ENCODE data around the gene PTPRN2. TPM values are rescaled to one million over a fixed set of nuclear protein-coding genes. Genes with fewer than 3 reads are reported as not detected.
A peak's percentile ranks its signal among the peaks of the same experiment; 100 is the strongest.

The PTPRN2 gene
- total and polyA plus RNA-seq, 8 donors, result 4.9 to 136 (median 46.8) TPM

GRCh38 chr7:157676456-157677255, 911.0 kb downstream of the PTPRN2 start:
- H3K4me3 ChIP-seq, result no peak overlapping the region

DNA sequence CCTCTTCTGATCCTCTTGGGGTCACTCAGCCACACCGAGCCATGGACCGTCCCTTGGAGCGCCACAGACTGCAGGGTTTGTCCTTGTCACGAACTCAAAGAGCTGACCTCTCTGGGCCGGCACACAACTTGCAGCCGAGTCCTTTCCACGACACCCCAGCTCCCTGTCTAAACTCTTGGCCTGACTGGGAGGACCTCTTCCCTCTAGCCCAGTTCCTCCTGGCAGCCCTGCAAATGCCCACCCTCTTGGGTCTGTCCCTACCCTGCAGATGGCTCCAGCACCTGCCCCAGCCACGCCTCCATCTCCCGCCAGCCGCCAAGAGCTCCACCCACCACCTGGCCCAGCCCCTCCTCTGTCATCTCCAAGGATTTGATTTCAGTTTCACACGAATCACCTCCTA, 911.6 kb downstream of the PTPRN2 start:
- no peaks in the 10 kb centered on the region for H3K4me1 ChIP-seq
- H3K27me3 ChIP-seq, result peaks cover 0 to 46% (median 0%) of the 10 kb centered on the region in 3 donors
- no peaks in the 10 kb centered on the region for H3K9me3 ChIP-seq
- no peak overlapping the region for H3K27ac ChIP-seq
- H3K4me3 ChIP-seq, result no peak overlapping the region
- no peaks in the 10 kb centered on the region for H3K36me3 ChIP-seq
- no peak for TF ChIP-seq EP300 (IDR thresholded peaks at IDR 0.05)
- TF ChIP-seq POLR2A (IDR thresholded peaks at IDR 0.05), result no peak
- TF ChIP-seq, protein P1, sequence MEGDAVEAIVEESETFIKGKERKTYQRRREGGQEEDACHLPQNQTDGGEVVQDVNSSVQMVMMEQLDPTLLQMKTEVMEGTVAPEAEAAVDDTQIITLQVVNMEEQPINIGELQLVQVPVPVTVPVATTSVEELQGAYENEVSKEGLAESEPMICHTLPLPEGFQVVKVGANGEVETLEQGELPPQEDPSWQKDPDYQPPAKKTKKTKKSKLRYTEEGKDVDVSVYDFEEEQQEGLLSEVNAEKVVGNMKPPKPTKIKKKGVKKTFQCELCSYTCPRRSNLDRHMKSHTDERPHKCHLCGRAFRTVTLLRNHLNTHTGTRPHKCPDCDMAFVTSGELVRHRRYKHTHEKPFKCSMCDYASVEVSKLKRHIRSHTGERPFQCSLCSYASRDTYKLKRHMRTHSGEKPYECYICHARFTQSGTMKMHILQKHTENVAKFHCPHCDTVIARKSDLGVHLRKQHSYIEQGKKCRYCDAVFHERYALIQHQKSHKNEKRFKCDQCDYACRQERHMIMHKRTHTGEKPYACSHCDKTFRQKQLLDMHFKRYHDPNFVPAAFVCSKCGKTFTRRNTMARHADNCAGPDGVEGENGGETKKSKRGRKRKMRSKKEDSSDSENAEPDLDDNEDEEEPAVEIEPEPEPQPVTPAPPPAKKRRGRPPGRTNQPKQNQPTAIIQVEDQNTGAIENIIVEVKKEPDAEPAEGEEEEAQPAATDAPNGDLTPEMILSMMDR (IDR thresholded peaks at IDR 0.05), result no peak
- TF ChIP-seq POLR2AphosphoS5 (IDR thresholded peaks at IDR 0.05), result no peak
- peak in 1 of 2 donors; percentile 22 for DNase-seq
- WGBS, 5 donors, result 91 to 96% (median 92%) methylated on average over 11 of the region's 11 CpGs
- intact Hi-C loops (cut with DNase I; ENCODE audit: low total_unique reads), result no loop called here

More at GRCh38 chr7:157676456-157677255, 911.0 kb downstream of the PTPRN2 start:
- no peaks in the 10 kb centered on the region for H3K9me3 ChIP-seq
- no peak for DNase-seq
- H3K27ac ChIP-seq, result no peak overlapping the region
- WGBS, 5 donors, result 76 to 81% (median 78%) methylated on average over 18 to 19 of the region's 19 CpGs
- peaks cover 0 to 51% (median 0%) of the 10 kb centered on the region in 3 donors for H3K27me3 ChIP-seq
- no peaks in the 10 kb centered on the region for H3K4me1 ChIP-seq
- H3K36me3 ChIP-seq, result peaks cover 0 to 4% (median 0%) of the 10 kb centered on the region in 4 donors
- TF ChIP-seq, protein P1 (IDR thresholded peaks at IDR 0.05), result no peak
- TF ChIP-seq POLR2AphosphoS5 (IDR thresholded peaks at IDR 0.05), result no peak
- no peak for TF ChIP-seq POLR2A (IDR thresholded peaks at IDR 0.05)
- TF ChIP-seq EP300 (IDR thresholded peaks at IDR 0.05), result no peak
- intact Hi-C loops (cut with DNase I; ENCODE audit: low total_unique reads), result no loop called here

DNA sequence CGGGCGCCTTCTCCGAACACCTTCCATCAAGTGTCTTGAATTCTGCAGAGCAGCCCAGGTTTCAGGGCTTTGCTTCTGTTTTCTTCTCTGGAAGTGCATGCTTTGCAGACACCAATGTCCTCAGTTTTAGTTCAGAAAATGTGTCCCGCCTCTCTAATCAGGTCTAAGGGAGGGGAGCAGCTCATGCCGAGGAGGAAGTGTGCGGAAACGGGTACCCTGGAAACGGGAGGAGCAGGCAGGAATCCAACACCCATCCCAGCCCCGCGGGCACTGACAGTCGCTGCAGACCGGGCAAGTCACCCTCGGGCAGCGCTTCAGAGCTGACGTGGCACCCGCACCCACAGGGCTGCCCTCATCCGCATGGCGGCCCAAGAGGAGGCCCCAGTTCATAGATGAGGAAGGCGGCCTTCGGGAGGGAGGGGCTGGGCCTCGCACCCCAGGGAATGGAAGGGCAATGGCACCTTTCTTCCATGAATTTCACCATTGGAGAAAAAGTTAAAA, 912.1 kb downstream of the PTPRN2 start:
- Histone ChIP-seq H3K4me1 (no peaks in the 10 kb centered on the region), H3K27ac (no peak overlapping the region), H3K36me3 (no peaks in the 10 kb centered on the region), H3K27me3 (peaks cover 0 to 44% (median 0%) of the 10 kb centered on the region in 3 donors), H3K4me3 (no peak overlapping the region), H3K9me3 (no peaks in the 10 kb centered on the region)
- DNase-seq, result peak in 1 of 2 donors; percentile 22
- WGBS, 5 donors, result 89 to 98% (median 93%) methylated on average over 20 to 21 of the region's 21 CpGs
- intact Hi-C loops (cut with DNase I; ENCODE audit: low total_unique reads), result no loop called here
- TF ChIP-seq POLR2AphosphoS5 (IDR thresholded peaks at IDR 0.05), result no peak
- no peak for TF ChIP-seq POLR2A (IDR thresholded peaks at IDR 0.05)
- TF ChIP-seq EP300 (IDR thresholded peaks at IDR 0.05), result no peak
- TF ChIP-seq, protein P1 (IDR thresholded peaks at IDR 0.05), result no peak

DNA sequence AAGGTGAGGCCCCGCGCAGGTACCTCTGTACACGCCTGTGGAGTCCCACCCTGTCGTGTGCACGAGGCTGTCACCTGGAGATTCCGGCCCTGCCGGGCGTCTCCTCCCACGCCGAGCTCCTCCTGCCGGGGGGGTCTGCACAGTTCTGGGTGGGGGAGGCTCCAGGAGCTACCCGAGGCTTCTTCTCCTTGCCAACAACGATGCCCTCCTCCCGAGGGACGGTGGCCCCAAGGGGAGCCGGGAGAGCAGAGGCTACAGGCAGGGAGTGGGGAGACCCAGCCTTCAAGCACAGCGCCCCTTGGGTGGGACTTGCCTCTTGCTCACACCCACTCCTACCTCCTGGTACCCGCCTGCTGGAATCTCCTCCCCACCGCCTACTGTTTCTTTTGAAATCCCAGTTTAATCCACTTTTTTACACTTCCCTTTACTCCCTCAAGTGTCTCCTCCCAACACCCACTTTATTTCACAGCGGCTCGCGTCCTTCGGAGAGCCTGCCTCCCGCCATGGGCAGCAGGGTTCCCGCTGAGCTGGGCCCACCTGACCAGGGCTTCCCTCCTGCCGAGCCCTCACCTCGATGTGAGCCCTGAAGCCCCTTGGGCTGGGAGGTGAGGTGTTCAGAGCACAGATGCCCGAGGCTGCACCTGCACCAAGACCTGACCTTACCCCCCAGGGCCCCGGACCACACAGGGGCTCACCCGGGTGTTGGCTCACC, 912.8 kb downstream of the PTPRN2 start:
- no peaks in the 10 kb centered on the region for H3K36me3 ChIP-seq
- WGBS, 5 donors, result 91 to 95% (median 93%) methylated on average over 25 to 30 of the region's 30 CpGs
- no peak overlapping the region for H3K4me3 ChIP-seq
- peaks cover 0 to 42% (median 0%) of the 10 kb centered on the region in 3 donors for H3K27me3 ChIP-seq
- intact Hi-C loops (cut with DNase I; ENCODE audit: low total_unique reads), result no loop called here
- DNase-seq, result peak in 1 of 2 donors; percentile 18
- H3K27ac ChIP-seq, result no peak overlapping the region
- TF ChIP-seq POLR2AphosphoS5 (IDR thresholded peaks at IDR 0.05) (no peak), EP300 (IDR thresholded peaks at IDR 0.05) (no peak), POLR2A (IDR thresholded peaks at IDR 0.05) (no peak)
- TF ChIP-seq, protein P1 (IDR thresholded peaks at IDR 0.05), result no peak
- H3K9me3 ChIP-seq, result no peaks in the 10 kb centered on the region
- H3K4me1 ChIP-seq, result no peaks in the 10 kb centered on the region
